IMR-90 (cell line): ENCODE results near the gene NRARP. TPM values are rescaled to one million over a fixed set of nuclear protein-coding genes. Genes with fewer than 3 reads are reported as not detected.

Experiments used
- ATAC-seq: fragments of 200-7000 bp; cut with Tn5 transposase; 2 replicates; pipeline ENCODE4 v1.9.1; 2020; ENCODE audit warnings: low read depth, mild to moderate bottlenecking, moderate library complexity
- BruUV-seq: library from RNA; stranded (reverse); fragments of 400-500 nt; replicated peaks from 2 replicates; lab custom pipeline; 2021; lab: Mats Ljungman, UMichigan
- CTCF ChIA-PET: fragments of 300-600 bp; formaldehyde crosslinking; extraction: SDS; loops from one replicate; lab custom pipeline; 2021; ENCODE audit warnings: antibody characterized with exemption; lab: Yijun Ruan, JAX
- POLR2A ChIA-PET: fragments of 300-600 bp; sonication (Branson Sonifier 250); formaldehyde crosslinking; loops from one replicate; lab custom pipeline; 2022; ENCODE audit warnings: antibody characterized with exemption; ENCODE audit not compliant: unreplicated experiment; lab: Charles Lee
- DNase-seq: peaks from one replicate; pipeline ENCODE4 v3.0.0; 2013
- H2AFZ ChIP-seq: replicated peaks from 2 replicates; pipeline ENCODE3; 2013; ENCODE audit warnings: low read length, mild to moderate bottlenecking; ENCODE audit not compliant: poor library complexity
- H2AK5ac ChIP-seq: 2 replicates; pipeline ENCODE4 v1.6.1; 2013; ENCODE audit warnings: low read depth, low read length, inconsistent platforms
- H2AK9ac ChIP-seq: replicated peaks from 2 replicates; pipeline ENCODE3; 2013; ENCODE audit warnings: mild to moderate bottlenecking, low read depth, low read length, moderate library complexity; ENCODE audit not compliant: poor library complexity
- H2BK120ac ChIP-seq: 2 replicates; pipeline ENCODE4 v1.6.1; 2013; ENCODE audit warnings: low read depth, low read length, inconsistent platforms
- H2BK15ac ChIP-seq: 3 replicates; pipeline ENCODE4 v1.6.1; 2013; ENCODE audit warnings: low read depth, low read length, inconsistent platforms
- H2BK20ac ChIP-seq: 2 replicates; pipeline ENCODE4 v1.6.1; 2013; ENCODE audit warnings: low read depth, mild to moderate bottlenecking, inconsistent platforms, low read length, moderate library complexity
- H2BK5ac ChIP-seq: 2 replicates; pipeline ENCODE4 v1.6.1; 2013; ENCODE audit warnings: mild to moderate bottlenecking, low read depth, low read length, inconsistent platforms; ENCODE audit not compliant: poor library complexity, severe bottlenecking
- H3K14ac ChIP-seq: replicated peaks from 2 replicates; pipeline ENCODE4 v1.6.1; 2013; ENCODE audit warnings: low read depth, low read length, inconsistent platforms
- H3K18ac ChIP-seq: 2 replicates; pipeline ENCODE4 v1.6.1; 2013; ENCODE audit warnings: low read depth, low read length, control low read depth
- H3K23ac ChIP-seq: 2 replicates; pipeline ENCODE4 v1.6.1; 2013; ENCODE audit warnings: low read depth, low read length, inconsistent platforms
- H3K27ac ChIP-seq: 2 replicates; pipeline ENCODE4 v1.5.1; 2013; ENCODE audit warnings: mild to moderate bottlenecking, control low read depth, low read length; ENCODE audit not compliant: insufficient read depth
- H3K27me3 ChIP-seq: 2 replicates; pipeline ENCODE4 v1.6.1; 2013; ENCODE audit warnings: low read length; ENCODE audit not compliant: control insufficient read depth, insufficient read depth
- H3K36me3 ChIP-seq: 2 replicates; pipeline ENCODE4 v1.6.1; 2013; ENCODE audit warnings: low read length, mixed read lengths; ENCODE audit not compliant: control insufficient read depth, insufficient read depth
- H3K4ac ChIP-seq: 2 replicates; pipeline ENCODE4 v1.6.1; 2013; ENCODE audit warnings: low read depth, low read length, inconsistent platforms
- H3K4me1 ChIP-seq: 2 replicates; pipeline ENCODE4 v1.6.1; 2013; ENCODE audit warnings: low read length, mixed read lengths; ENCODE audit not compliant: control insufficient read depth, insufficient read depth
- H3K4me2 ChIP-seq: 2 replicates; pipeline ENCODE4 v1.6.1; 2013; ENCODE audit warnings: low read depth, mild to moderate bottlenecking, control low read depth, low read length, moderate library complexity
- H3K4me3 ChIP-seq: 2 replicates; pipeline ENCODE4 v1.5.1; 2013; ENCODE audit warnings: low read depth, mild to moderate bottlenecking, control low read depth, low read length, moderate library complexity; ENCODE audit not compliant: insufficient read depth
- H3K56ac ChIP-seq: 2 replicates; pipeline ENCODE4 v1.6.1; 2013; ENCODE audit warnings: low read length, inconsistent platforms; ENCODE audit not compliant: insufficient read depth; ENCODE audit errors: extremely low read depth
- H3K79me1 ChIP-seq, 2 experiments: 2 replicates each; pipeline ENCODE4 v1.6.1; 2013; ENCODE audit warnings: low read length in 2 of 2, inconsistent platforms in 1 of 2, low read depth in 1 of 2
- H3K9ac ChIP-seq: 2 replicates; pipeline ENCODE4 v1.6.1; 2013; ENCODE audit warnings: low read depth, low read length, control low read depth
- H3K9me1 ChIP-seq: 2 replicates; pipeline ENCODE4 v1.6.1; 2013; ENCODE audit warnings: low read length, inconsistent platforms; ENCODE audit not compliant: insufficient read depth
- H3K9me3 ChIP-seq: 2 replicates; pipeline ENCODE4 v1.6.1; 2013; ENCODE audit warnings: low read length; ENCODE audit not compliant: control insufficient read depth, insufficient read depth
- H4K20me1 ChIP-seq: 2 replicates; pipeline ENCODE4 v1.6.1; 2013; ENCODE audit warnings: low read length, inconsistent platforms; ENCODE audit not compliant: insufficient read depth
- H4K5ac ChIP-seq: 2 replicates; pipeline ENCODE4 v1.6.1; 2013; ENCODE audit warnings: mild to moderate bottlenecking, low read depth, low read length, control low read depth
- H4K8ac ChIP-seq, 2 experiments: 2 replicates each; pipeline ENCODE4 v1.6.1; 2013; ENCODE audit warnings: low read depth in 2 of 2, low read length in 2 of 2, control low read depth in 1 of 2, inconsistent platforms in 1 of 2
- H4K91ac ChIP-seq: 2 replicates; pipeline ENCODE4 v1.6.1; 2013; ENCODE audit warnings: low read depth, low read length, inconsistent platforms; ENCODE audit not compliant: insufficient read depth
- BHLHE40 ChIP-seq: fragments of 150-350 bp; IDR thresholded peaks from 2 replicates; pipeline ENCODE4 v1.6.1; 2016; ENCODE audit warnings: mild to moderate bottlenecking, low read depth, low read length
- CHD1 ChIP-seq: IDR thresholded peaks from 2 replicates; pipeline ENCODE4 v1.6.1; 2012; ENCODE audit warnings: low read depth, low read length, improper control_type of control experiment
- MAFK ChIP-seq: IDR thresholded peaks from 2 replicates; pipeline ENCODE4 v1.6.1; 2012; ENCODE audit warnings: low read depth, low read length, improper control_type of control experiment
- MXI1 ChIP-seq: IDR thresholded peaks from 2 replicates; pipeline ENCODE4 v1.6.1; 2012; ENCODE audit warnings: low read depth, mild to moderate bottlenecking, low read length, moderate library complexity, borderline replicate concordance
- RFX5 ChIP-seq: IDR thresholded peaks from 2 replicates; pipeline ENCODE4 v1.8.0; 2012; ENCODE audit warnings: low read depth, mild to moderate bottlenecking, low read length, moderate library complexity
- USF2 ChIP-seq: fragments of 150-350 bp; IDR thresholded peaks from 2 replicates; pipeline ENCODE4 v1.6.1; 2017; ENCODE audit warnings: mild to moderate bottlenecking, antibody characterized with exemption, low read length, low read depth
- WGBS, 2 experiments: methylation state at CpG; one replicate each; pipeline versions ENCODE4 v1.1.5 to v1.1.7; 2013; ENCODE audit warnings: missing lambda C conversion rate in 2 of 2; ENCODE audit not compliant: insufficient read length in 1 of 2; ENCODE audit errors: extremely low coverage in 2 of 2; 5-methylcytosine and 5-hydroxymethylcytosine counted together
- dilution Hi-C: fragments of 300-500 bp; cut with HindIII; formaldehyde crosslinking; loops from one replicate; pipeline ENCODE4 v1.14.3; 2018; ENCODE audit warnings: low sequenced_read_pairs; ENCODE audit not compliant: unreplicated experiment
- in situ Hi-C: fragments of 300-500 bp; cut with MboI; formaldehyde crosslinking; loops from 3 replicates; pipeline ENCODE4 v1.14.3; 2019; ENCODE audit warnings: low sequenced_read_pairs, inconsistent platforms, mixed read lengths
- intact Hi-C: fragments of 100-400 bp; cut with micrococcal nuclease; formaldehyde crosslinking; loops from 2 replicates; pipeline ENCODE4 v1.10.0; 2022
- polyA plus RNA-seq, 3 experiments: library from polyadenylated mRNA; depleted of rRNA; stranded (reverse); fragments of >200 nt; gene quantifications; 2 replicates each; pipeline ENCODE4 v1.2.3, GENCODE V29; 2012; ENCODE audit warnings: low replicate concordance in 1 of 3
- total RNA-seq: library from RNA; depleted of rRNA; stranded (reverse); fragments of >200 nt; gene quantifications from 2 replicates; pipeline ENCODE4 v1.2.3, GENCODE V29; 2012

The NRARP gene
- total and polyA plus RNA-seq, 2 of the 4 experiments (the other 2 are of a cell fraction), result 0.15 TPM; not detected in 1

- no peaks in the 10 kb centered on the region for H3K36me3 ChIP-seq
- H4K20me1 ChIP-seq, result no peaks in the 10 kb centered on the region
- no peak overlapping the region for H3K27ac ChIP-seq
- no peak overlapping the region for H2AK5ac ChIP-seq
- no peak overlapping the region for H4K8ac ChIP-seq
- ATAC-seq (no peak), DNase-seq (no peak)
- H2BK120ac ChIP-seq, result no peak overlapping the region
- dilution Hi-C loops (no loop called here), intact Hi-C loops (no loop called here), in situ Hi-C loops (no loop called here)
- no peak overlapping the region for H2AFZ ChIP-seq
- H3K14ac ChIP-seq, result no peak overlapping the region
- H3K56ac ChIP-seq, result no peak overlapping the region
- H3K9ac ChIP-seq, result no peak overlapping the region
- H3K23ac ChIP-seq, result no peak overlapping the region
- no peak overlapping the region for H3K18ac ChIP-seq
- H3K27me3 ChIP-seq, result no peaks in the 10 kb centered on the region; the same call in 1 of the 2 replicates
- H3K4me2 ChIP-seq, result no peak overlapping the region
- H3K4me1 ChIP-seq, result 0 out of 2 replicates have a peak, but pooled peaks cover 2% of the 10 kb centered on the region
- H4K91ac ChIP-seq, result no peak overlapping the region
- H3K4me3 ChIP-seq, result no peak overlapping the region
- ChIA-PET CTCF (no interaction called here), POLR2A (no interaction called here)
- no peak overlapping the region for H2AK9ac ChIP-seq
- 92% methylated on average over 13 of the region's 18 CpGs; no CpG with 5 or more reads in 1 of the 2 experiments for WGBS, 2 experiments
- H3K4ac ChIP-seq, result no peak overlapping the region
- no peak overlapping the region for H2BK20ac ChIP-seq
- no peak overlapping the region for H2BK15ac ChIP-seq
- no peaks in the 10 kb centered on the region for H3K79me1 ChIP-seq
- no peaks in the 10 kb centered on the region for H3K9me3 ChIP-seq
- no TSS peak for BruUV-seq
- no peaks in the 10 kb centered on the region for H3K9me1 ChIP-seq
- no peak overlapping the region for H4K5ac ChIP-seq
- no peak for TF ChIP-seq RFX5
- TF ChIP-seq MAFK, result no peak
- TF ChIP-seq CHD1, result no peak
- TF ChIP-seq BHLHE40, result no peak
- TF ChIP-seq USF2, result no peak
- TF ChIP-seq MXI1, result no peak
- no peak overlapping the region for H2BK5ac ChIP-seq
Observed at GRCh38 chr9:137318602-137319001, 16.5 kb upstream of the NRARP start.
